ENCODE measurements around the gene PAAF1.

GRCh38 chr11:73980001-73980961 lies 103.5 kb downstream of the PAAF1 start:
- no peak; the same call in 1 of the 2 replicates for TF ChIP-seq TAF1 (IDR thresholded peaks at IDR 0.05; ENCODE audit: low read depth, low read length)
- 0 out of 2 replicates have a peak, but pooled peaks have one; percentile 68 for TF ChIP-seq POLR2A (IDR thresholded peaks at IDR 0.05; ENCODE audit: low read depth, low read length)
- TF ChIP-seq POLR2AphosphoS5 (IDR thresholded peaks at IDR 0.05; ENCODE audit: low read depth, low read length), result peak; percentile 71
- TF ChIP-seq POU2F2 (IDR thresholded peaks at IDR 0.05; ENCODE audit: low read depth, low read length), result peak; percentile 69
